Cardiac ventricle fibroblast (primary cell): ENCODE results near the gene RAB14. TPM values are rescaled to one million over a fixed set of nuclear protein-coding genes. Genes with fewer than 3 reads are reported as not detected.

Experiments used
- total RNA-seq: library from RNA; depleted of rRNA; stranded (reverse); fragments of >200 nt; gene quantifications from 2 replicates; pipeline ENCODE4 v1.2.3, GENCODE V29; 2015

RAB14 gene
- total RNA-seq: 30.3 and 32.0 TPM in 2 replicates

DNA sequence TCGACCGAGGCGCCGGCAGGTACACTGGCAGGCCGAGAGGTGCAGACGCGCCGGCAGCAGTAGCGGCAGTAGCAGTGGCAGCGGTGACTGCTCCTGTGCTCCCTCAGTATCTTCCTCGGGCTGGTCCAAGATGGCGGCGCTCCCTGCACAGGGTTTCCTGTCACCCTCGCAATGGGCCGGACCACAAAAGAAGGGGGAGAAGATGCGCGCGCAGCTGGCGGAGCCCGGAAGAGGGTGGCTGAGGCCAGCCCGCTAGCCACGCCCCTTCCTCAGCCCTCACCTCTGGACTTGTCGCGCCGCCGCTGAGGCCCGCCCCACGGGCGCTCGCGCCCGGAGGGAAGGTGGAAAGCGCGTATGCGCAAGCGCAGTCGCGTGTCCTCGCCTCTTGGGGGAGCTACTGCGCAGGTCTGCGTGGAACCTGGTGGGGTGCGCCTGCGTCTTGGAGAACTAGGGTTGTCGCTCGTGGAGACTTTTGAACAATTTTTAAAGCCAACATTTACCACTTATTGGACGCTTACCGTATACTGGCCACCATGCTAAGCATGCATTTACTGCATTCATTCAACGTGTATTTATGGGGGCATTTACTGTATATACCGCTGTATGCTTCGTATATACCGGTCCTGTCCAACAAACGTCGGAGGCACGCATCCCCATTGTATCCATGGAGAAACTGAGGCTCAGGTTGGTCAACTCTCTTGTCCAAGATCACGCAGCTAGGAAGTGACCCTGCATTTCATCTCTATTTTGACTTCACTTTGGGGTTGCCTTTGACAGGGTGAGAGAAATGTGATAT lies at the start of gene RAB14:
Gene RAB14 (minus strand): TSS at position 132 of the 796 bp plus-strand sequence. CDS start 8,457 bp downstream, outside the sequence.

Other genes starting within 250 kb of the RAB14 start
- gene C5, start 151.6 kb downstream of the RAB14 start, total RNA-seq: 3.4 and 3.9 TPM in 2 replicates
- gene CNTRL, start 126.9 kb downstream of the RAB14 start, total RNA-seq: 4.7 and 5.5 TPM in 2 replicates
- gene GSN, start 66.3 kb upstream of the RAB14 start, total RNA-seq: 739 and 768 TPM in 2 replicates
- gene STOM, start 168.4 kb upstream of the RAB14 start, total RNA-seq: 89.5 and 97.0 TPM in 2 replicates